Fibroblast of gingiva (primary cell): ENCODE results near the gene NEUROD2.
"Not testable (repeated sequence)": the region's sequence is repeated elsewhere in the genome, so short reads cannot be mapped to it uniquely, and the experiment has no call there.

ENCODE experiments used
- DNase-seq: peaks from one replicate; pipeline ENCODE4 v3.0.0-alpha.2; 2011; ENCODE audit warnings: low read depth

NEUROD2 gene

DNA sequence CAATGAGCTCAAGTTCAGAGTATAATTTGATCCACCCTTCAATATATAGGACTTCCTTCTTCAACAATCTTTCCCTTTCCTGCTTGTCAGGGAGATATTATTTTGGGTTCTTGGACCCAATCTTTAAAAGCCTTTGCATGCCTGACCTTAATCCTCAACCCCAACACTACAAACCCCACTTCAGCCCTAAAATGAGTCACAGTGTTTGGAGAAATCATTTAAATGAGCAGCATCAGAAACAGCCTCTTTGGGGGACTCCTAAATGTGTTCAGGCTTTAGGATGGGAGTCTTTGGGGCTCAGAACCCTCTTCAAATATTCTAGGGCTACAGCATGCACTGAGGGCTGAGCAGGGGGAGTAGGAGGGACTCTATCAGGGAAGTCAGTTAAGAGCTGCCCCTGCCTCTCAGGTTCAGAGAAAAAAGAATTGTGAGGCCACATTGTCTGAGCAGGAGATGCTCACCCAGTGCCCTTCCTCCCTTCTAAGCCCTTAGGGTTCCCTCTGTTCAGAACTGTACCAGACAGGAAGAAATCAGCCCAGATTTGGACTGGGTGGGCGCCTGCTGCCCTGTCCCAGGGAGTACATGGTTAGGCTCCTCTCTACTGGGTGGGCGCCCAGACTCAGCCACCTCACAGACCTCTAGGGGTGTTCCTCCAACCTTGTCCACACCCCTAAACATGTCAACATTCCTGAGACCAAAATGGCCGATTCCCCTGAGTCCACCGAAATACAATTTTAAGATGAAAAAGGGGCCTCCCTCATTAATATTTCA is 5.0 kb downstream of the NEUROD2 start:
- DNase-seq, result no peak

DNA sequence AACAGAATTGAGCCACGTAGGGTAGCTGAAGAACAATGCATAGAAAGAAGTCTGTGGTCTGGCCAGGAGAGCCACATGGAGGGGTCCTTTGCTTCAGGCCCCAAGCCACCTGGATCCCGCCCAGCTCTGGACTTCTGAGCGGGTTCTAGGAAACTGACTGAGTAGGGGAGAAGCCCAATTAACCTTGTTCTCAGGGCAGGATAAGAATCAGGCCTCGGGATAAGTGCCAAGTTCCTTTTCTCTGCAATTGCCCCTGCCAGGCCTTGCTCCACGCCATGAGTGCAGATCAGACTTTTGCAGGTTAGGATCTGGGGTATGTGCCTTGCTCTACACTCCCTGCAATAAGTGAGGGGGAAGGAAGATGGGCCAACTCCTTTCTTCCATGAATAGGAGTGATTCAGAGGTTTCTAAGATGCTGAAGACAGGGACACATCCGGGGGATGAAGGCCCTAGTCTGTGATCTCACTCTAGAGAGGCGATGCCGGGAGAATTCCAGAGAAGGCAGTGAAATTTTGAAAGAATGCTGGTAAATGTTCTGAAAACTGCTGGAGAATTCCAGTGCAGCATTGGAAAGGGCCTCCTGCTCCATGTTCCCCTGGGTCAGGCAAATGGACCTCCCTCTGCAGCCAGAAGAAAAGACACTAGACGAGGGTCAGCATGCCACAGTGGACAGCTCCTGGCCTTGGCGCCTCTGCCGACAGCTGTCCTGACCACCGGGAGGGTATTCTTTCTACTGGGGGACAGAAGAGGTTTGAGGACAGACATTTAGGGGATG is 5.8 kb downstream of the NEUROD2 start:
- no peak for DNase-seq

GRCh38 chr17:39600997-39601597 is 6.6 kb downstream of the NEUROD2 start:
- DNase-seq, result no peak

DNA sequence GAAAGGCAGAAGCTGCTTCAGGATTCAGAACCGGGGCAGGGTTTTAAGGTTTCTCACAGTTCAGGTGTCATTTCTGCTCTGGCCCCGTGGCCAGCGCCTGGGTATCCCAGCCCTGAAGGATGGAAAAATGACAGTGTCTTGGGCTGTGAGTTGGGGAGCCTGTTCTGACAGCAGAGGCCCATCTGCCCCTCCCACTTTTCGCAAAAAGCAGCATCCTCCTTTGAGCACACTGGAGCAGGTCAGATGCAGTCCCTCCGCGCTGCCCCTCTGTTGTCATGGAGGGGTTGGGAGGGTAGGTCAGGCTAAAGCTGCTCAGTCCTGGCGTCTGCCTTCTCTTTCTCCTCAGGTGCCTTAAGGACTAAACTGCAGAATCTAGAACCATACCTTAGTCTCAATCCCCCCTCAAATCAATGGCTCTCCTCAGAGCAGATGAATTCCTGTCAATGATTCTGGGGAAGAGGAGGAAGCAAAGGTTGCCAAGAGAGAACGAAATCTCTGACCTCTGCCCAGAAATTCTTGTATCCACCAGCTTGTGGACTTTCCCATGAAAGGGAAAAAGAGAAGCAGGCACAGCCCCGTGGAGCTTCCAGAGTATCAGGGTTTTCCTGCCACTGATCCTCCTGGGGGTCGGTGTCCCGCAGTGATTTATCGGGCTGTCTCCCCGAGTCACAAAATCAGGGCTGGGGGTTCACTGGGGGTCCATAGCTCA is 7.3 kb downstream of the NEUROD2 start:
- DNase-seq, result no peak

DNA sequence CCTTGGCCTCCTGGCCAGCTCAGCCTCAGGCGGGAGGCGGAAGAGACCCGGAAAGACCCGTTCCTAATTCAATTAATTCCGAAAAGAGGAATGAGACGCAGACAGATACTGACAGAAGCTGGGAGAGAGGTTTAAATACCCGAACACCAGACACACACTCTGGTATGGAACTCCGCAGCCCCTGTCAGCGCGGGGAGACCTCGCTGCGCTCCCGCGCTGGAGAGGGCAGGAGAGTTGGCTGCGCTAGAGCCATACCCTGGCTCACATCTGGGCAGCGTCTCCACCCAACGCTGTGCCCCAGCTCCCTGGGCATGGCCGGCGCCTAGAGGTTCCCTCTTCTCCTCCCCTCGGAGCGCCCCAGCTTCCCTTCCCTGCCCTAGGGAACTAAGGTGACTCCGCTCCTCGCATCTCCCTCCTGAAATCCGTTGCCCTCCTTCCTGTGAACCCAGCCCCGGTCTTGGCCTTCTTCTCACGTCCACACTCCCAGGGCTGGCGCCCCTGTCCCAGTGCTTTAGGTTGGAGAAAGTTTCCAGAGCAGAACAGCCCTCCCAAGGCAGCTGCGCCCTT is 8.0 kb downstream of the NEUROD2 start:
- no peak for DNase-seq

GRCh38 chr17:39599004-39599664 is 8.6 kb downstream of the NEUROD2 start:
- no peak for DNase-seq

GRCh38 chr17:39598630-39599003 is 9.1 kb downstream of the NEUROD2 start:
- DNase-seq, result no peak

DNA sequence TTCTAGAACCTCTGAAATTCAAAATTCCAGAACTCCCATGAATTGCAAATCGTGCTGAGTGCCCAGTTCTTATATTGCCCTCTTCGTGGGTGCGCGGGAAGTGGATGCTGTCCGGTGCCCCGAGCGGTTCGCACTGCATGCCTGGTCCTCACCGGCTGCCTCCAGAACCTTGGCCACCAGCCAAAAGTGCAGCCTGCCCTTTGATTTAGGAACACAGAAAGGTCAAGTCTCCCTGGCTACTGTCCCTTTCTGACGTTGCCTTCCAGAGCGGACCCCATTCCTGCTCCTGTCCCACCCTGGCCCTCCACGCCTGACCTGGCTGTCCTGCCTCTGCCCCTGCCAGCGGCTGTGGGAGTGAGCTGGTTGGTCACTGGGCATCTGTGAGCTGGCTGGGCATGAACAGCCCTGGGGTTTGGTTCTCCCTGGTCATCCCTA is 9.7 kb downstream of the NEUROD2 start:
- no peak for DNase-seq

DNA sequence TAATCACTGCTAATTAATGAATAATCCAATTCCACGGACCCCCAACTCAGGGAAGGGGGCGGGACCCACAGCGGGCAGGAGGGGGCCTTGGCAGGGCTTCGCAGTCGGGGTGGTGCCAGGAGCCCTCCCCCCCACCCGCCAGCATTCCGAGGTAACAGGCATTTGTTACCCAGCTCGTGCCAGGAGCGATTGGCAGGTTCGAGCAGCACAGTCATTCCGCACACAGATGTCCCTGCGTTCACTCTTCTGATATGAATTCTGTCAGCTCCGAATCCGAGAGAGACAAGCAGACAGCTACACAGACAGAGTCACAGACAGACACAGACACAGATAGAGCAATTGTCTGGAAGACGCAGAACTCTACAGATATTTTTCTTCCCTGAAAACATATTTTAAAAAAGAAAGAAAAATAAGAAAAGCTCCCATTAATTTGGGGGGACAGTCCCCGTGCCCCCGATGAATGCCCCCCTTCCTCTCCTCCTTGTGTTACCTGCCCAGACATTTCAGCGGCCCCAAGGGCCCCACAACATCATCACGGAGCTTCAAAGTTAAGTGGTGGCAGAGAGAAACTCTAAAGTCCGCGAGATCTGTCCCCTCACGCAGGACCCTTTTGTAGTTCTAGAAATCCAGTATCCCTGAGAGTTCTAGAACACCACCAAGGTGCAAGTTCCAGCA is 10.2 kb downstream of the NEUROD2 start:
- DNase-seq, result no peak

GRCh38 chr17:39596543-39597267 is 11.0 kb downstream of the NEUROD2 start:
- no peak for DNase-seq

GRCh38 chr17:39595928-39596510 is 11.7 kb downstream of the NEUROD2 start:
- DNase-seq, result no peak

- DNase-seq, result no peak
Measured at GRCh38 chr17:39595294-39595693, 12.4 kb downstream of the NEUROD2 start.

DNA sequence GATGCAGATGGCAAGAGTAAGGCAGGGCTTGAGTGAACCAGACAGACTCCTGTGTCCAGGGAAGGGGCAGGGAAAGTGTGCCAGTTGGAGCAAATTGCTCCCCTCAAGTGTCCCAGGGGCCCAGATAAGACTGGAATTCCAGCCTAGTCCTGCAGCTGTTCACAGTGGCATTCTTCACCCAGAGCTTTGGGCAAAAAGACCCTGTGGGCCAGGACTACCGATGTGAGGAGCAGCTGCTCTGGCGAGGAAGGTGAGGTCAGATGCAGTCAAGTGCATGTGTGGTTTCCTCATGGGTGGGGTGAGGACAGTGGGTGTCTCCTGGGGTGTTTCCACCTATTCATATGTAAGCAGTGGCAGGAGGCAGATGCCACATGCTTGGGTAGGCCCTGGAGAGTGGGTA is 14.3 kb downstream of the NEUROD2 start:
- DNase-seq, result no peak

DNA sequence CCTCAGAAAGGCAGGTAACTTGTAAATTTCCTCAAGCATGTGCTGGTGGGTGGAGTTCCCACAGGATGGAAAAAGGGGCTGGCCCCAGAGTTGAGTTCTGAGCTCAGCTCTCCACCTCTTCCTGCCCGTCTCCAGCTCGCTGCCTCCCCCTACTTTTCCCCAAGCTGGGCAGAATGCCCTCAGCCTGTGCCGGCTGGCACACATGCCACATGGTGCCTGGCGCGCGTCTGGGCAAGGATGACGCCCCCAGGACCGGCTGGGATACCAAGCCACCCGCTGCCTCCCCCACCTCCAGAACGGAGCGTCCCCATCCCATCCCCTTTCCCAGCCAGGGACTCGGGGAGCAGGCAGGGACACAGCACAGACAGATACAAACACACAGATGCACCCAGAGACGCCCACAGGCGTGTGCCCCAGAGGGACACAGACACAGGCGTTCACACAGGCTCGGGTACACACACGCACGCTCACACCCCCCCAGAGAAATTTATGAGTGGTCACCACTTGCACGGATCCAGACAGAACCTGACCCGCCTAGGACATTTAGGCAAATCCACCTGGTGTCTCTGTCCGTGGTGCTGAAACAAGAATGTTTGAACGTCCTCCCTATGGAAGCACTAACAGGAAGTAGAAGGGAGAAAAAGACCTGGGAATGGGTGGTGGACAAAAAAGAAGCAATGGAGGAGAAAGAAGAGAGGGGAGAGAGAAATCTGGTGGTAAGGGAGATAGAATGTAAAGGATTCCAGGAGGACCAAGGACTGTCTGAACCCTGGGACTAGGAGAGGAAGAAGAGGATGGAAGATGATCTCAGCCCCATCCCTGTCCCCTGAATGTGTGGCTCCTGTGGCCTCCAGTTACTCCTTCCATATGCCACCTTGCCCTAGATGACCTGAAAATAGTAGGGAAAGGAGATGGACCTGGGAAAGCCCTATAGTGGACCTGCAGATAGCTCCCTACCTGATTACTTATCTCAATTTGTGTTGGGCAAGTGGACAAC is 15.5 kb downstream of the NEUROD2 start:
- DNase-seq, result no peak

DNA sequence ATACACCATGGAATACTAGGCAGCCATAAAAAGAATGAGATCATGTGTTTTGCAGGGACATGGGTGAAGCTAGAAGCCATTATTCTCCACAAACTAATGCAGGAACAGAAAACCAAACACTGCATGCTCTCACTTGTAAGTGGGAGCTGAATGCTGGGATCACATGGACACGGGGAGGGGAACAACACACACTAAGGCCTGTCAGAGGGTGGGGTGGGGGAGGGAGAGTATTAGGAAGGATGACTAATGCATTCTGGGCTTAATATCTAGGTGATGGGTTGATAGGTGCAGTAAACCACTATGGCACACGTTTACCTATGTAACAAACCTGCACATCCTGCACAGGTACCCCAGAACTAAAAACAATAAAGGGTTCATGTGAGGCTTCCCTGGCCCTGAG is 17.5 kb downstream of the NEUROD2 start:
- DNase-seq, result not testable (repeated sequence)

- DNase-seq, result no peak
Measured at GRCh38 chr17:39582658-39583057, 25.1 kb downstream of the NEUROD2 start.

GRCh38 chr17:39581759-39582085 is 26.0 kb downstream of the NEUROD2 start:
- DNase-seq, result no peak

GRCh38 chr17:39581071-39581758 is 26.5 kb downstream of the NEUROD2 start:
- DNase-seq, result no peak
